ENCODE measurements around the gene MYO5A.
"Not testable (repeated sequence)": the region's sequence is repeated elsewhere in the genome, so short reads cannot be mapped to it uniquely, and the experiment has no call there.

The MYO5A gene

GRCh38 chr15:52417521-52417920, 111.2 kb downstream of the MYO5A start:
- TF ChIP-seq EZH2 (IDR thresholded peaks at IDR 0.05; ENCODE audit: borderline replicate concordance, low read length) (no peak), CTCF (IDR thresholded peaks at IDR 0.05; ENCODE audit: low read length) (no peak)
- Histone ChIP-seq H3K27ac (ENCODE audit: low read depth, low read length, poor library complexity, severe bottlenecking) (no peak overlapping the region), H3K27me3 (ENCODE audit: insufficient read depth, low read length) (no peaks in the 10 kb centered on the region), H3K9ac (ENCODE audit: low read length) (no peak overlapping the region), H3K4me1 (ENCODE audit: insufficient read depth, low read length, severe bottlenecking) (peaks cover 12% of the 10 kb centered on the region), H3K4me3 (ENCODE audit: low read depth, low read length, poor library complexity, severe bottlenecking) (no peak overlapping the region), H2AFZ (ENCODE audit: low read length) (no peak overlapping the region), H3K9me3 (ENCODE audit: low read length) (no peaks in the 10 kb centered on the region), H3K79me2 (ENCODE audit: insufficient read depth, low read length) (no peaks in the 10 kb centered on the region), H3F3A (ENCODE audit: insufficient read depth, low read length) (no peaks in the 10 kb centered on the region), H4K20me1 (ENCODE audit: insufficient read depth, low read length) (no peaks in the 10 kb centered on the region), H3K4me2 (ENCODE audit: low read length) (no peak overlapping the region), H3K36me3 (ENCODE audit: insufficient read depth, low read length) (no peaks in the 10 kb centered on the region), H3K9me2 (ENCODE audit: low read depth, low read length) (no peaks in the 10 kb centered on the region)

- H3K79me2 ChIP-seq (ENCODE audit: insufficient read depth, low read length); H3K4me3 ChIP-seq (ENCODE audit: low read depth, low read length, poor library complexity, severe bottlenecking); H3K36me3 ChIP-seq (ENCODE audit: insufficient read depth, low read length); H4K20me1 ChIP-seq (ENCODE audit: insufficient read depth, low read length); H3F3A ChIP-seq (ENCODE audit: insufficient read depth, low read length); H2AFZ ChIP-seq (ENCODE audit: low read length); H3K9me3 ChIP-seq (ENCODE audit: low read length); H3K27me3 ChIP-seq (ENCODE audit: insufficient read depth, low read length); H3K9me2 ChIP-seq (ENCODE audit: low read depth, low read length); H3K27ac ChIP-seq (ENCODE audit: low read depth, low read length, poor library complexity, severe bottlenecking); H3K4me1 ChIP-seq (ENCODE audit: insufficient read depth, low read length, severe bottlenecking); H3K4me2 ChIP-seq (ENCODE audit: low read length); H3K9ac ChIP-seq (ENCODE audit: low read length): not testable (repeated sequence)
Observed at GRCh38 chr15:52416566-52416965, 112.1 kb downstream of the MYO5A start.

- Histone ChIP-seq H3K4me3 (ENCODE audit: low read depth, low read length, poor library complexity, severe bottlenecking) (no peak overlapping the region), H3K79me2 (ENCODE audit: insufficient read depth, low read length) (no peaks in the 10 kb centered on the region), H3K9ac (ENCODE audit: low read length) (no peak overlapping the region), H3F3A (ENCODE audit: insufficient read depth, low read length) (no peaks in the 10 kb centered on the region), H4K20me1 (ENCODE audit: insufficient read depth, low read length) (no peaks in the 10 kb centered on the region), H3K4me1 (ENCODE audit: insufficient read depth, low read length, severe bottlenecking) (peaks cover under 1% of the 10 kb centered on the region), H3K36me3 (ENCODE audit: insufficient read depth, low read length) (no peaks in the 10 kb centered on the region), H2AFZ (ENCODE audit: low read length) (no peak overlapping the region), H3K9me2 (ENCODE audit: low read depth, low read length) (no peaks in the 10 kb centered on the region), H3K27ac (ENCODE audit: low read depth, low read length, poor library complexity, severe bottlenecking) (no peak overlapping the region), H3K4me2 (ENCODE audit: low read length) (no peak overlapping the region), H3K27me3 (ENCODE audit: insufficient read depth, low read length) (no peaks in the 10 kb centered on the region), H3K9me3 (ENCODE audit: low read length) (no peaks in the 10 kb centered on the region)
- no peak for TF ChIP-seq CTCF (IDR thresholded peaks at IDR 0.05; ENCODE audit: low read length)
- TF ChIP-seq EZH2 (IDR thresholded peaks at IDR 0.05; ENCODE audit: borderline replicate concordance, low read length), result no peak
Observed at GRCh38 chr15:52415628-52416027, 113.1 kb downstream of the MYO5A start.

GRCh38 chr15:52414936-52415335, 113.7 kb downstream of the MYO5A start:
- no peaks in the 10 kb centered on the region for H3K9me2 ChIP-seq (ENCODE audit: low read depth, low read length)
- H4K20me1 ChIP-seq (ENCODE audit: insufficient read depth, low read length), result no peaks in the 10 kb centered on the region
- no peak overlapping the region for H3K4me2 ChIP-seq (ENCODE audit: low read length)
- no peaks in the 10 kb centered on the region for H3K79me2 ChIP-seq (ENCODE audit: insufficient read depth, low read length)
- no peak overlapping the region for H2AFZ ChIP-seq (ENCODE audit: low read length)
- no peak overlapping the region for H3K9ac ChIP-seq (ENCODE audit: low read length)
- H3K9me3 ChIP-seq (ENCODE audit: low read length), result no peaks in the 10 kb centered on the region
- no peaks in the 10 kb centered on the region for H3K27me3 ChIP-seq (ENCODE audit: insufficient read depth, low read length)
- no peaks in the 10 kb centered on the region for H3K4me1 ChIP-seq (ENCODE audit: insufficient read depth, low read length, severe bottlenecking)
- no peaks in the 10 kb centered on the region for H3K36me3 ChIP-seq (ENCODE audit: insufficient read depth, low read length)
- H3K4me3 ChIP-seq (ENCODE audit: low read depth, low read length, poor library complexity, severe bottlenecking), result no peak overlapping the region
- H3K27ac ChIP-seq (ENCODE audit: low read depth, low read length, poor library complexity, severe bottlenecking), result no peak overlapping the region
- H3F3A ChIP-seq (ENCODE audit: insufficient read depth, low read length), result no peaks in the 10 kb centered on the region
- TF ChIP-seq EZH2 (IDR thresholded peaks at IDR 0.05; ENCODE audit: borderline replicate concordance, low read length) (no peak), CTCF (IDR thresholded peaks at IDR 0.05; ENCODE audit: low read length) (no peak)
